Measurements from ENCODE around the gene KRT73.

GRCh38 chr12:52641468-52641867 lies 23.1 kb upstream of the KRT73 start:
- TF ChIP-seq CTCF (conservative IDR thresholded peaks at IDR 0.05; ENCODE audit: low read depth in 2 of 2) (no peak), EZH2phosphoT487 (IDR thresholded peaks at IDR 0.05; ENCODE audit: unreplicated experiment) (no peak)

Measured in GM23338 (cell line).